Measurements from ENCODE around the gene AKAP11.

The AKAP11 gene

DNA sequence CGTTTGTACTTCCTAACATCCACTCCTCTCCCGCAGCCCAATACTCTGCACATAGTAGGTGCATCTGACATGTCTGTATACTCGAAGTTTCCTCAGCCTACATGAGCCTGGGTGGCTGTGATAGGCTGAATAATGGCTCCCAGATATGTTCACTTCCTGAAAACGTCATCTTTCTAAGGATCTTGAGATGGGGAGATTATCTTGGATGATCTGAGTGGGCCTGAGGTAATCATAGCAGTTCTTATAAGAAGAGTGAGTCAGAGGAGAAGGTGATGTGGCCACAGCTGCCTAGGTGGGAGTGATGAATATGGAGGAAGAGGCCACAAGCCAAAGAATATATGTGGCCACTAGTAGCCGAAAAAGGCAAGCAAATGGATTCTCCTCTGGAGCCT, 84.2 kb downstream of the AKAP11 start:
- Histone ChIP-seq H3K9me2 (replicated peaks; ENCODE audit: insufficient read depth, low read length) (no peaks in the 10 kb centered on the region), H3K36me3 (replicated peaks; ENCODE audit: insufficient read depth, low read length) (no peaks in the 10 kb centered on the region), H3K27ac (ENCODE audit: low read length) (no peak overlapping the region), H3K4me2 (ENCODE audit: low read depth, low read length) (no peak overlapping the region), H3K4me3 (ENCODE audit: low read length) (no peak overlapping the region), H2AFZ (ENCODE audit: low read length) (no peak overlapping the region), H3K9ac (ENCODE audit: low read length) (no peak overlapping the region), H3K9me3 (replicated peaks; ENCODE audit: insufficient read depth, low read length) (no peaks in the 10 kb centered on the region), H4K20me1 (ENCODE audit: insufficient read depth, low read length) (no peaks in the 10 kb centered on the region), H3K4me1 (ENCODE audit: low read length) (0 out of 2 replicates have a peak, but pooled peaks cover 3% of the 10 kb centered on the region), H3F3A (ENCODE audit: insufficient read depth, low read length) (no peaks in the 10 kb centered on the region), H3K27me3 (replicated peaks; ENCODE audit: insufficient read depth, low read length) (no peaks in the 10 kb centered on the region), H3K79me2 (ENCODE audit: low read length) (no peaks in the 10 kb centered on the region)
- no peak for DNase-seq
- TF ChIP-seq, protein P1, sequence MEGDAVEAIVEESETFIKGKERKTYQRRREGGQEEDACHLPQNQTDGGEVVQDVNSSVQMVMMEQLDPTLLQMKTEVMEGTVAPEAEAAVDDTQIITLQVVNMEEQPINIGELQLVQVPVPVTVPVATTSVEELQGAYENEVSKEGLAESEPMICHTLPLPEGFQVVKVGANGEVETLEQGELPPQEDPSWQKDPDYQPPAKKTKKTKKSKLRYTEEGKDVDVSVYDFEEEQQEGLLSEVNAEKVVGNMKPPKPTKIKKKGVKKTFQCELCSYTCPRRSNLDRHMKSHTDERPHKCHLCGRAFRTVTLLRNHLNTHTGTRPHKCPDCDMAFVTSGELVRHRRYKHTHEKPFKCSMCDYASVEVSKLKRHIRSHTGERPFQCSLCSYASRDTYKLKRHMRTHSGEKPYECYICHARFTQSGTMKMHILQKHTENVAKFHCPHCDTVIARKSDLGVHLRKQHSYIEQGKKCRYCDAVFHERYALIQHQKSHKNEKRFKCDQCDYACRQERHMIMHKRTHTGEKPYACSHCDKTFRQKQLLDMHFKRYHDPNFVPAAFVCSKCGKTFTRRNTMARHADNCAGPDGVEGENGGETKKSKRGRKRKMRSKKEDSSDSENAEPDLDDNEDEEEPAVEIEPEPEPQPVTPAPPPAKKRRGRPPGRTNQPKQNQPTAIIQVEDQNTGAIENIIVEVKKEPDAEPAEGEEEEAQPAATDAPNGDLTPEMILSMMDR (IDR thresholded peaks at IDR 0.05; ENCODE audit: low read length) = no peak
- TF ChIP-seq EZH2phosphoT487 (IDR thresholded peaks at IDR 0.05; ENCODE audit: low read length) (no peak), EZH2 (optimal IDR thresholded peaks at IDR 0.05; ENCODE audit: low read depth, low read length) (no peak)

DNA sequence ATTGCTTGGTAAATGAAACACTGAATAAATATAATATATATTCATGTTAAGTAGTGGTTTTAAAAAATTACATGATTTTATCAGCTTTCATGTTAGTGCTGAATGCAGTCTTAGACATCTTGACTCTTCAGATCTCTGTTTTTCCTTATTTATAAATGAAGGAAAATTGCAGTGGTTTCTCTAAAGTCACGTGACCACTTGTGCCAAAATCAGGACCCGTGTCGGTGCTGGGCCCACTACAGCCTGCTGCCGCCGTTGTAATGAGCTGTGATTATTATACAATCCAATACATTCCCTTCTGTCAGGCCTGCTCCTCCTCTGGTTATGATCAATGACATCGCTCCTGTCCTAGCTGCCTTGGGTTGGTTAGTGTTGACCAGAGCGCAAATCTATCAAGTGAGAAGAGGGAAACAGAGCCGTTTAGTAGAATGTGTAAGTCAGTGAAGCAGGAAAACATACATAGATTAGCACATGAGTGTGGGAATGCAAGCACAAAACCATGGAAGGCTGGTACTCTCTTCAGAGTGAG, 88.2 kb downstream of the AKAP11 start:
- no peaks in the 10 kb centered on the region for H3K79me2 ChIP-seq (ENCODE audit: low read length)
- DNase-seq = no peak
- H3K27ac ChIP-seq (ENCODE audit: low read length) = no peak overlapping the region
- no peaks in the 10 kb centered on the region for H3F3A ChIP-seq (ENCODE audit: insufficient read depth, low read length)
- no peak overlapping the region for H2AFZ ChIP-seq (ENCODE audit: low read length)
- H3K9me3 ChIP-seq (replicated peaks; ENCODE audit: insufficient read depth, low read length) = no peaks in the 10 kb centered on the region
- no peaks in the 10 kb centered on the region for H3K9me2 ChIP-seq (replicated peaks; ENCODE audit: insufficient read depth, low read length)
- no peaks in the 10 kb centered on the region for H3K4me1 ChIP-seq (ENCODE audit: low read length)
- H4K20me1 ChIP-seq (ENCODE audit: insufficient read depth, low read length) = no peaks in the 10 kb centered on the region
- no peak overlapping the region for H3K4me3 ChIP-seq (ENCODE audit: low read length)
- no peaks in the 10 kb centered on the region for H3K27me3 ChIP-seq (replicated peaks; ENCODE audit: insufficient read depth, low read length)
- H3K9ac ChIP-seq (ENCODE audit: low read length) = no peak overlapping the region
- H3K36me3 ChIP-seq (replicated peaks; ENCODE audit: insufficient read depth, low read length) = no peaks in the 10 kb centered on the region
- no peak overlapping the region for H3K4me2 ChIP-seq (ENCODE audit: low read depth, low read length)
- TF ChIP-seq, protein P1 (IDR thresholded peaks at IDR 0.05; ENCODE audit: low read length) = no peak
- TF ChIP-seq EZH2phosphoT487 (IDR thresholded peaks at IDR 0.05; ENCODE audit: low read length) (no peak), EZH2 (optimal IDR thresholded peaks at IDR 0.05; ENCODE audit: low read depth, low read length) (no peak)

DNA sequence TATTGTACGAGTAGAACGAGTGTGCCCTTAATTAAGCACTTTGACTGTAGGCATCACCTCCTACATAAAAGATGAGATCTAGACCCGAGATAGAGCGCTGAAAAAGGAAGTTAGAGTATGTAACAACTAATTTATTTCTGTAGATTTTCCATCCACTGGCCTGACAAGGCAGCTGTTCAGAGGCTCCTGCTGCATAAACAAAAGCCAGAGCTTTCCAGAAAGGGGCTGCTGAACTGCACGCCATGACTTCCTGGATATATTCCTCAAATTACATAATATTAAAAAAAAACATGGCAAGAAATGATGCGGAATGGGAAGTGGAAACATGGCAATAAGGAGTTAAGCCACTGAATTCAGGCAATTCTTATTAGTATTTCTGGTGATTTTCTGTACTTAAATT, 89.7 kb downstream of the AKAP11 start:
- DNase-seq = no peak
- TF ChIP-seq EZH2 (optimal IDR thresholded peaks at IDR 0.05; ENCODE audit: low read depth, low read length) = no peak
- TF ChIP-seq, protein P1 (IDR thresholded peaks at IDR 0.05; ENCODE audit: low read length) = no peak
- TF ChIP-seq EZH2phosphoT487 (IDR thresholded peaks at IDR 0.05; ENCODE audit: low read length) = no peak
- H4K20me1 ChIP-seq (ENCODE audit: insufficient read depth, low read length) = no peaks in the 10 kb centered on the region
- no peaks in the 10 kb centered on the region for H3K79me2 ChIP-seq (ENCODE audit: low read length)
- H3K36me3 ChIP-seq (replicated peaks; ENCODE audit: insufficient read depth, low read length) = no peaks in the 10 kb centered on the region
- H3K4me1 ChIP-seq (ENCODE audit: low read length) = no peaks in the 10 kb centered on the region
- no peaks in the 10 kb centered on the region for H3K27me3 ChIP-seq (replicated peaks; ENCODE audit: insufficient read depth, low read length)
- H3K9ac ChIP-seq (ENCODE audit: low read length) = no peak overlapping the region
- H3F3A ChIP-seq (ENCODE audit: insufficient read depth, low read length) = no peaks in the 10 kb centered on the region
- no peak overlapping the region for H2AFZ ChIP-seq (ENCODE audit: low read length)
- no peaks in the 10 kb centered on the region for H3K9me2 ChIP-seq (replicated peaks; ENCODE audit: insufficient read depth, low read length)
- H3K4me2 ChIP-seq (ENCODE audit: low read depth, low read length) = no peak overlapping the region
- H3K4me3 ChIP-seq (ENCODE audit: low read length) = no peak overlapping the region
- no peaks in the 10 kb centered on the region for H3K9me3 ChIP-seq (replicated peaks; ENCODE audit: insufficient read depth, low read length)
- no peak overlapping the region for H3K27ac ChIP-seq (ENCODE audit: low read length)
